Lower leg skin (tissue), 4 donors: Measurements from ENCODE around the gene TOP2B. TPM values are rescaled to one million over a fixed set of nuclear protein-coding genes. Genes with fewer than 3 reads are reported as not detected.

Source experiments
- DNase-seq, 2 donors: peaks; one replicate each; pipeline ENCODE4 v3.0.0-alpha.2; 2019; ENCODE audit warnings: low spot score in 2 of 2
- H3K4me3 ChIP-seq: fragments of 200-600 bp; sonication (generic); 2 replicates; pipeline ENCODE4 v1.5.1; 2017; ENCODE audit warnings: mild to moderate bottlenecking, low read depth; ENCODE audit not compliant: poor library complexity, severe bottlenecking
- CTCF ChIP-seq, 3 donors: fragments of 450-650 bp; IDR thresholded peaks; one replicate each; pipeline ENCODE4 v1.5.1; 2016; ENCODE audit warnings: antibody characterized with exemption in 3 of 3, mild to moderate bottlenecking in 3 of 3, moderate library complexity in 2 of 3
- POLR2A ChIP-seq, 2 donors: fragments of 450-650 bp; IDR thresholded peaks; one replicate each; pipeline ENCODE4 v1.6.1; 2016 to 2017; ENCODE audit warnings: antibody characterized with exemption in 2 of 2, mild to moderate bottlenecking in 1 of 2, moderate library complexity in 1 of 2
- WGBS, 2 donors: methylation state at CpG; one replicate each; pipeline ENCODE4 v1.1.5; 2018; 5-methylcytosine and 5-hydroxymethylcytosine counted together
- intact Hi-C: fragments of 100-400 bp; cut with DNase I; formaldehyde crosslinking; loops from one replicate; pipeline ENCODE4 v1.15.0; 2023; ENCODE audit warnings: low total_unique reads
- total RNA-seq, 4 donors: library from RNA; depleted of rRNA; stranded (reverse); fragments of >200 nt; gene quantifications; one replicate each; pipeline ENCODE4 v1.1.0, GENCODE V29; 2016

TOP2B gene
- total RNA-seq, 4 donors from 2014 or later = 62.9 to 77.4 (median 65.4) TPM

- TF ChIP-seq CTCF (IDR thresholded peaks at IDR 0.05) (no peak), POLR2A (IDR thresholded peaks at IDR 0.05) (no peak)
- H3K4me3 ChIP-seq = no peak overlapping the region
- intact Hi-C loops = no loop called here
- DNase-seq = no peak
Measured at GRCh38 chr3:25593001-25593400, 71.7 kb downstream of the TOP2B start.

- TF ChIP-seq POLR2A (IDR thresholded peaks at IDR 0.05) (no peak), CTCF (IDR thresholded peaks at IDR 0.05) (no peak)
- DNase-seq = no peak
- no peak overlapping the region for H3K4me3 ChIP-seq
- intact Hi-C loops = no loop called here
- 22 to 25% methylated on average over 3 of the region's 3 CpGs for WGBS, 2 donors
Measured at GRCh38 chr3:25592510-25592968, 72.2 kb downstream of the TOP2B start.

- DNase-seq = no peak
- WGBS, 2 donors = 74 to 78% methylated on average over 8 of the region's 8 CpGs
- H3K4me3 ChIP-seq = no peak overlapping the region
- intact Hi-C loops = no loop called here
- TF ChIP-seq POLR2A (IDR thresholded peaks at IDR 0.05) = no peak
- TF ChIP-seq CTCF (IDR thresholded peaks at IDR 0.05) = no peak
Measured at GRCh38 chr3:25589783-25590258, 74.9 kb downstream of the TOP2B start.

GRCh38 chr3:25589104-25589782, 75.5 kb downstream of the TOP2B start:
- WGBS, 2 donors = 94 to 100% methylated on average over 4 of the region's 4 CpGs
- intact Hi-C loops = no loop called here
- DNase-seq = no peak
- no peak overlapping the region for H3K4me3 ChIP-seq
- TF ChIP-seq CTCF (IDR thresholded peaks at IDR 0.05) = no peak
- no peak for TF ChIP-seq POLR2A (IDR thresholded peaks at IDR 0.05)

- intact Hi-C loops = no loop called here
- WGBS, 2 donors = 76 to 88% methylated on average over 8 of the region's 8 CpGs
- TF ChIP-seq CTCF (IDR thresholded peaks at IDR 0.05) (no peak), POLR2A (IDR thresholded peaks at IDR 0.05) (no peak)
- DNase-seq = no peak
- no peak overlapping the region for H3K4me3 ChIP-seq
Measured at GRCh38 chr3:25588441-25589103, 76.1 kb downstream of the TOP2B start.
